ENCODE measurements around the gene DLGAP1.

The DLGAP1 gene

DNA sequence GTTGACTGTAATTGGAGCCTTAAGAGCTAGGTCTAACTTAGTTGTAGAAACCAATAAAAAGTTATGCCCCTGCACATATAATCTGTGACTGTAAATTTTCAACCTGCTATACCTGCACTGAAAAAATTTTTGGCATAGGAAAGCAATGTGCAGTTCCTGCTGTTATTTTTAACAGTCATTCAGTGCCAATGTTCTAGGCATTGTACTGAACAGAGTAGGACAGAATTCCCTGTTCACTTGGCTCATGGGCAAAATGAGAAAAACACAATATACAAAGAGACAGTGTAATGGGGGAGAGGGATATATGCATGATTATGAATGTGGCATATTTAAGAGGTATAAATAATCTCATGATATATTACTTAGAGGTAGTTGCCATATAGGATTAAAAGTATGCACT is 547.2 kb downstream of the DLGAP1 start:
- DNase-seq (ENCODE audit: low read depth in 2 of 3, low spot score in 2 of 3) = no peak

DNA sequence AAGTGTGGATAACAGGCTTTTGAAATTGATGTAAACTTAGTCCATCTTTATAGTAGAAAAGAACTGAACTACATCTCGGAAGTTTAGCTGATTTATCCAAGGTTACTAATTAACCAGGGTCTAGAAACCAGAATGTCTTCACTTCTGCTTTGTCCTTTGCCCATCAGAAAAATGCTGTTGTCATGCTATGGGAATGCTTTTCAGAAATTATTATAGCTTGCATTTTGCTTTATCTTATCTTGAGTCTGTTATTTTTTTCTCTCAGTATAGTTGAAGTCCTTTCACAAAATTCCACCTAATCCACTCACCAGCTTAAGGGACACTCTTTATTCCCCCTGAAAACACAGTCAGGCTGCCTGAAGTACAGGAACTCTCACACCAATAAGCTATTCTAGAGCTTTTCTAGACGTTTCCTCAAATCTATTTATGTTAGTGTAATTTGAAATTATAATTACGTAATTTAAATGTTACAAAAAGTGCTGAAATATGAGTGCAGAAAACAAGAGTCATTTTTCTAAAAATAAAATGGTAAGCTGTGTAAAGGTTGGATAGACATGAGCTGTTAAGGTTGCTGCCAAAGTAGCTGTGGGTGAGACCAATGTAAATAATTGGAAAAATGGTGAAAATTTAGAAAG is 548.9 kb downstream of the DLGAP1 start:
- no peak for DNase-seq (ENCODE audit: low read depth in 2 of 3, low spot score in 2 of 3)

DNA sequence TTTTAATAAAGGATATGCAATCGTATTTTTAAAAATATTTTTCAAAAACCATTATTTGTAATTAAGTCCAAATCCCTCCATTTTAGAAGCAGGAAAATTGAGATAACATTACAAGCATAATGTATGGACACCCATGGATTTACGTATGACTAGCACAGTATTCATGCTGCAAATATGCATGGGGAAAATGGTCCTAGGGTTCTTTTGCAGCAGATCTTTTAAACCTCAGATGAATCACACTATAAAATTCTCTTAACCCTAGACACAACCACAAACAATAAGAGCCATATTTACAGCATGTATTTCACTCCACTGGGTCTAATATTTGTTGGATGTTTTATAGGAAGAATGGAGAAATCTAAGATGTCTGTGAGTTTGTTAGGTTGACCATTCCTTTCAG is 551.8 kb downstream of the DLGAP1 start:
- DNase-seq (ENCODE audit: low read depth in 2 of 3, low spot score in 2 of 3) = no peak

DNA sequence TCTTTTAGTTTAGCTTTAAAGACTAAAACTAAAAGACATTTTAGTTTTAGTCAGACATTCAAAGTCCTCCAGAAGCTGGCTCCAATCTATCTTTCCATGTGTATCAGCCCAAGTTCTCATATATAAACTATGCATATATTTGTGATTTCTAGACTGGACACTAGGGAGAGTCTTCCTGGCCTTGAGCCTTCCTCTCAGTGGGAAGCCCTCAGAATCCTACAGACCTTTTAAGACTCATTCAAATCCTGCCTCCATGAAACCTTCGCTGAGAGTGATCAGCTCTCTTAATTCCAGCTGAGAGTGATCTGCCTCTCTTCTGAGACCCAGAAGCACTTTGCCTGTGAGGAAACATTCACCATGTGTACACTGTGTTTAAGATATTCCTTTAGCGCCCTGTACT is 552.4 kb downstream of the DLGAP1 start:
- DNase-seq (ENCODE audit: low read depth in 2 of 3, low spot score in 2 of 3) = no peak

DNA sequence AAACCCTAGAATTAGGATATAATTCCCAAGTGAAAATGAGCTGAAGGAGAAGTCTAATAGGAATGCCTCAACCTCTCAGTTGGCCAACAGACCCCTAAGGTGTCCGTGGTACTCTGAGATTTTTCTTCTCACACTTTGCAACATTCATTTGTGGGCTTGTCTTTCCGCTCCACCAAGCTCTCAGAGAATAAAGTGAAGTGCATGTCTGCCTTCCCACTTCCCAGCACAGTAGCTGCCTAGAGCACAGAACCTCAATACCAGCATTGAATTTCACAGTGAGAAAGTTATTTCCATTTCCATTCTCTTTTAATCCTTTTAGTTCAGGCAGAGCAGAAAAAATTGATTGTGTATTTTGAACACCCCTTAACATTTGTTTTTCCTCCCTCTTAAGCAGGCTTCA is 553.3 kb downstream of the DLGAP1 start:
- no peak for DNase-seq (ENCODE audit: low read depth in 2 of 3, low spot score in 2 of 3)

DNA sequence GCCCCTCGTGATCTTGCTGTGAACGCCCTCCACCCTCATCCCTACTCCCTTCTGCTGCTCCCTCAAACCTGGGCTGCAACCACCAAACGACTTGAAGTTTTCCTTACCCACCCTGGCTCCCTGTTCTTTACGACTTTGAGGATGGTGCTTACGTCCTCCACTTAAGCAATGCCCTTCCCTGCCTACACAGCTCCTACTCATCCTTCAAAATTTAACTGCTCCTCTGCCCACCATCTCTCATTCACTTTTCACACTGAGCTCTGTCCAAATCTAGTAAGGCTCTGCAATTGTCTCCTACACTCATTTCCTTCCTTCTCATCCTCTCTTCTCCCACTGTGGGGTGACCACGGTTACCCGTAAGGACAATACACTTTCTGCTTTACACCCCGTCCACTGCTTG is 554.1 kb downstream of the DLGAP1 start:
- DNase-seq (ENCODE audit: low read depth in 2 of 3, low spot score in 2 of 3) = no peak

DNA sequence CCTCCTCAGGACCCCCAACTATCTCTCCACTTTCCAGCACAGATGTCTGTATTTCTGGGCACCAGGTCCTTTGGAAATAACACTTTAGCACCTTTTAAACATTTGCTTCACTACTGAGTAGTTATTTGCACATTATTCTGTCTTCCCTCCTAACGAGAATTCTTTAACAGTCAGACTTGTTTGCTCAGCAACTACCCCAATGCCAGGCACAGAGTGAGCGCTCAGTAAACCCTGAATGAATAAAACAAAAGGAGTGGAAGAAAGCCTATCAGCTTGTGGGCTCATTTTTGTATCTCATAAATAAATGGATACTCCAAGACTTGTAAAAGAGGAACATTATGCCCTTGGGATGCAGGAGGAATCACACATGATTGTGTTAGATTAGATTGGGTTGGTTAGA is 554.8 kb downstream of the DLGAP1 start:
- no peak for DNase-seq (ENCODE audit: low read depth in 2 of 3, low spot score in 2 of 3)

DNA sequence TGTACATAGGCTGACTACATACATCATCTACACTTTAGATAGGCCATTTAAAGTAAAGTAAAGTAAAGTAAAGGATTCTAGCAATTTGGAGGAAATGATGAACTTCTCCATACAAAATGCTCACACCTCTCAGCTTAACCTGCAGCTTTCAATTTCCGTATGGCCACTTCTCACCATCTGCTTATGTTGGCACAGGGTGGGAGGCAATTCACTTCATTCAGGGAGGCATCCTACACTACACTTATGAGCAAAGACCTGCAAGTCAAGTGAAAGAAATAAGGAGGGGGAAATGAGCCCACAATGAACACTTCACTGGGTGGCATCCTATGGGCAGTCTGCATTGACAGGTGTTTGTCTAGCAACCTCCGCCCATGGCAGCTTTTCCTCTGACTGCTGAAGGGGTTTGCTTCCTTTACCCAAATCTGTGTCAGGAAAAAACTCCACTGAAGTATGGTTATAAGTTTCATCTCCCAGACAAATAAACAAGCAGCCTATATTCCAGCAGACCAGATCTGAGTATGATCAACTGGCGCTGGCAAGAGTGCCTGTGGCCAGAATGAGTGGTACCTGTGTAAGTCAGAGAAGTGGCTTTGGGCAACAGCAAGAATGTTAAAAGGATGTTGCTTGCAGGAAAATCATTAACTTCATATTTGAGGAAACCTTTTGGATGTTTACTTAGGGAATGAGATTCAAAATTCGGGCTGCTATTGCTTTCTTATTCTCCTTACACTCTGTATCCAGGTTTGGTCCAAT is 556.1 kb downstream of the DLGAP1 start:
- no peak for DNase-seq (ENCODE audit: low read depth in 2 of 3, low spot score in 2 of 3)

DNA sequence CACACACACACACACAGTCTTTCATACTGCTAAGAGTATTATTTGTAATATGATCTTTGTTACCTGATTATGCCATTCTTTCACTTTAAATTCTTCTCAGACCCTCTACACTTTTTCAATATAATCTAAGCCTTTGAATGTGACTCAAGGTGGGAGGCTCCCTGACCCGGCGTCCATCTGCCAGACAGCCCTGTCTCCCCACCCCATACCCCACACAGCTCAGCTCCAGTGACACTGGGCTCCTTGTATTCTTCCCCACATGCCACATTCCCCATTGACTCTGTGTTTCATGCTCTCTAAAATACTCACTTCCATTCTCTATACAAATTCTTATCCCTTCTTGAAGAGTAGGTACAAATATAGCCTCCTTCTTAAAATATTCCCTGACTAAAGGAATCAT is 563.0 kb downstream of the DLGAP1 start:
- DNase-seq (ENCODE audit: low read depth in 2 of 3, low spot score in 2 of 3) = no peak

DNA sequence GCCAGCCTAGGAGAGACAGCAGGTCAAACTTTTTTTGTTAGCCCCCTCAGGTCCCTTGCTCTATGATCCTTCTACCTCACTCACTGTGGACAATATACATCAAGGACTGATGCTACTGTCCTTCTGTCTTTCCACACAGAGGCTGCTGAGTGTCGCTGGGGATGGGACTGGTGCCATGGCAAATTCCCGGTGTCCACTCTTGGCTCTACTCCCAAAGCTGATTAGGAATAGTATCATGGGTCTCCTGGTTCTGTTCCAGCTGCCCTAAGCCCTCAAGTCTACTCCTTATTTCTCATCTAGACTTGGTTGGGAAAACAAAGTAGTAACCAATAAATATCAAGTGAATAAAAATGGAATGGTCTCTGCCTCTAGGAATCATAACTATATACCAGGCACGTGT is 563.9 kb downstream of the DLGAP1 start:
- no peak for DNase-seq (ENCODE audit: low read depth in 2 of 3, low spot score in 2 of 3)

DNA sequence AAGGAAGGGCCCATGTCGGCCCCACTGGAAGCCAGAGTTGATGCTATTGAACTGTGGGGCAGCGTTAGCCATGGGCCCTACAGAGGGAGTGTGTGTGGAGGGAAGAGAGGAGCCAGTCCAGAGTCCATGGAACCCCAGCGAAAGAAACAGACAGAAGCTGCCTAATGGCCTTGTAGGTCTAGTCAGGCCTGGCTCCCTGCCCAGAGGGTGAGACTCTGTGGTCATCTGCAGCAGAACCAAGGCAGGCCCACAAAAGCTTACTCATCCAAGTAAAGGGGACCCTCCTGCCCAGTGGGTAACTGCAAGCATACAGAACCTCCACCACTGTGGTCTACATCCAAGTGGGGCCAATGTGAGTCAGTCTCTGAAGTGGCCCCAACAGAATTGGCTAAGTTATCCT is 565.3 kb downstream of the DLGAP1 start:
- DNase-seq (ENCODE audit: low read depth in 2 of 3, low spot score in 2 of 3) = no peak

DNA sequence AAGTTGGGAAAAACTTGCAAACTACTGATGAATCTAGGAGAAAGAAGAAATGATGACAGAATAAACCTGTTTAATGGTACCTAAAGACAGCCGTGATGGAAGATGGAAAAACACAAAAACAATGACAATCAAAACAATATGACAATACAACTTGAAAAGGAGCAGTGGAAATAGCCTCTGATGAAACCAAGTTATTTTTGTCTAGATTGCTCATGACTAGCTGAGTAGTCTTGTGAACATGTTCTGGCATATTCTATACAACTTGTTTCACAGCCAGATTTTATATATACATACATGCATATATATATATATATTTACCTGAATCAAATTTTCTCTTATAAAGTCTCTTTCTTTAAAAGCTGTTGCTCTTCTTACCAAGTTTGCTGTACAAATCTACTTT is 566.0 kb downstream of the DLGAP1 start:
- no peak for DNase-seq (ENCODE audit: low read depth in 2 of 3, low spot score in 2 of 3)

DNA sequence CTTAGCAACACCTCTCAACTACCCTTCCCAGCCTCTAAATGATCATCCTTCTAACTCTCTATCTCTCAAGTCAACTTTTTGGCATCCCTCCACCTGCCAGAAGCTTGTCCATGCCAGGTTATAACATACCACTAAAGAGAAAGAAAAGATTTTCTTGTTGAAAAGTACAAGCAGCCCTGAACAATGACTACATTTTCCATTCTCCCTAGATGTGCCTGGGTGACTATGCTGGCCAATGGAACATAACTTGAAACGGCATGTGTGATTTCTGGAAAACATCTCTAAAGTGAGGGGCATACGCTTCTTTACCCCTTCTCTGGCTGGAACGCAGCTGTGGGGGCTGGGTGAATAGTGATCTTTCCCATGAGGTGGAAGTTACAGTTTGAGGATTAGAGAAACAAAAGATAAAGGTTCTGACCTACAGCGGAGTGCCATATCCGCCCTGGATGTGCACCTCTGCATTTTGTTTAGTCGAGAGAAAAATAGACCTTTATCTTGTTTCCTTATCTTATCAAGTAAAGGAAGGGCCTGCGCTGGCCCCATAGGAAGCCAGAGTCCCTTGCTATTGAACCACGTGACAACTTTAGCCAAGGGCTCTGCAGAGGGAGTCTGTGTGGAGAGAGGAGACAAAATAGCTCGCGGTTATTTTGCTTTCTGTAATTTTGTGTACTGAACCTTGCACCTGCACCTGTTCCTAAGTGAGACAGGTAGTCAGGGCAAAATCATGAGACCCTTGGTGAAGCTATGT is 568.4 kb downstream of the DLGAP1 start:
- DNase-seq (ENCODE audit: low read depth in 2 of 3, low spot score in 2 of 3) = no peak

DNA sequence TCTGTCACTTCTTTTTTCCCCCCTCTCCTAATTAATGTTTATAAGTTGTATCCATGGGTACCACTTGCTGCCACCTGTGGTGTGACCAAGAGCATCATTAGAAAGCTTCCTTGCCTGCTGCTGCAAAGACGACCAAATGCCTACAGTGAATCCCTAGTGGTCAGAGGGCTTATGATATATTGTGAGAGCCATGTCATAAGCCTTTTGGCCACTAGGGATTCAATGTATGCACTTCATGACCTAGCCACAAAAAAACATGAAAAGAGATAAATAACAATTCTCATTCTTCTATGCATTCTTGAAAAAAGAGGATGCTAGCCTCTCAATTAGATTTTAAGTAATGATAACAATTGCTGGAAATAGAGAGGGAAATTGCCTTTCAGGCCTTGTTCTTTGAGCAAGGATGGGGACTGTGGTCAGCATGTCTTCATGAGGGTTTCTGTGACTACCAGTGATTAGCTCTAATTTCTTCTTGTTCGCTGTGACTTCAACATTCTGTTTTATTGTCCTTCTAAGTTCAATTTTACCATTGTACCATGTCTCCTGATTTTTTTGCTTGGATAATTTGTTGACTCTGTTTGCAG is 569.8 kb downstream of the DLGAP1 start:
- no peak for DNase-seq (ENCODE audit: low read depth in 2 of 3, low spot score in 2 of 3)

DNA sequence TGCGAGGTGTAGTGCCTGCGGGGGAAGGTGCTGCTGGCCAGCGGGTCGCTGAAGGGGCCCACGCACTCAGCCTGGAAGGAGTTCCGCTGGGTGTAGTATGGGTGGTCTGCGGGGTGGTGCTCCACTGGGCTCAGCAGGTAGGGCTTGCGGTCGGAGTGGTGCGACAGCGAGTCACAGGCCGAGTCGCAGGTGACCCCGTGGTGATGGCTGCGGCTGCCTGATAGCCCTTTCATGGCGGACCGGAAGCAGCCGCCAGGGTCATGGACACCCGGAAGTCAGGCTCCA is 575.3 kb downstream of the DLGAP1 start:
- DNase-seq (ENCODE audit: low read depth in 2 of 3, low spot score in 2 of 3) = no peak

DNA sequence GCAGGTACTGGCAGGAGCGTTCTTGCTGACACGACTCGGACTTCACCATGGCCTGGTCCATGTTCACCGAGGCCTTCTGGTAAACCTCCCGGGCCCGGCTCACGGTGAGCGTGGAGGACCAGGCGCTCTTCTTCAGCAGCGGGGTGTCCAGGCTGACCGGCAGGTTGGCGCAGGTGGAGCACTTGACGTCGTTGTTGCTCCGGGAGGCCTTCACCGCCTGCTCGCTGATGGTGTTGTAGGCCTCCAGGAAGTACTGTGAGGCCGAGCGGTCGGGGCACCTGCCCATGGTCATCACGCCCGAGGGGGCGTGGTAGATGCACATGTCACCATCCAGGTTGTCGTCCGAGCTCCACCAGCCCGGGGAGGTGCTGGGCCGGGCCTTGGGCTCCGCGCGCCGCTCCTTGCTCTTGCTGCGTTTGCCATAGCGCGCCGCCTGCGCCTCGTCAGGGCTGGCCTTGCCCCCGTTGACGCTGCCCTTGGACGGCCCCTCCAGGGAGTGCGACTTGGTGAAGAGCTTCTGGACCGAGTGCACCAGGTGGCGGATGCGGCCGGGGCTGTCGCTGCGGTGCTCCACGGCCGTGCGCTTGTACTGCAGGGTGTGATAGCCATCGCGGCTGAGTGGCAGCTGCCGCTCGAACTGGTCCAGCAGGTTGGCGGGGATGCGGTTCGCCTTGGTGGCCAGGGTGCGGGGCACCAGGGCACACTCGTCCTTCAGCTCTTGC is 575.8 kb downstream of the DLGAP1 start:
- DNase-seq (ENCODE audit: low read depth in 2 of 3, low spot score in 2 of 3) = no peak

DNA sequence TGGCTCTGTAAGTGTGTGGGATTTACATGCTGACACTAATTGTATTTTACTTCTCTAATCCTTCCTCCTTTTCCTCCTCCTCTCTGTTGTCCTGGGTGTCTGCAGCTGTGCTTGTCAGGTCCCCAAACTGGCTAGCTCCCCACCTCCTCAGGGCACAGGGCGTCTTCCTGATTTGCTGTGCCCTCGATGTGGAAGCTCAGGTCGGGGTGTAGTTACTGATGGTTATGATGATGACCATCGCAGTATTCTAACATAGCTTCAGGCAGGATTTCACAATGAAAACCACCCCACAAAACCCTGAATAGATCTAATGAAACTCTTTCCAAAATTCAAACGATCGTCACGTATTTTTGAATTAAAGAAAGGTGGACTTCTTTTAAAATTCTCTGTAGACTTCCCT is 576.7 kb downstream of the DLGAP1 start:
- no peak for DNase-seq (ENCODE audit: low read depth in 2 of 3, low spot score in 2 of 3)

DNA sequence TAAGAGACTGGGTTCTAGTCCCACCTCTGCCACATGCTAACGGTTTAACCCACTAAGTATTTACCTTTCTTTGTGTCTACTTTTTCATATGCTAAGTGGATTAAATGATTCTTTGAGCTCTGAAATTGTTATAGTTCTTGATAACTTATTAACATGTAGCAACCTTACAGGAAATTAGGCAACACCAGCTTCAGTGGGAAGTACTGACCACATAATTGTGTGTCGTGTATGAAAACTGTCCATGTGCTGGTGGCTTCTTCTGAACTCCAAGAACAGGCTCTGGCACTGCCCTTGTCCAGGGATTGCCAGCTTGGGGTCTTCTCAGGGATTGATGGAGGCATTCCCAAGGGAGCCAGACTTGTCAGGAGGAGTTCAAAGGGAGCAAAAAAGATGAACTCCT is 577.4 kb downstream of the DLGAP1 start:
- DNase-seq (ENCODE audit: low read depth in 2 of 3, low spot score in 2 of 3) = no peak

DNA sequence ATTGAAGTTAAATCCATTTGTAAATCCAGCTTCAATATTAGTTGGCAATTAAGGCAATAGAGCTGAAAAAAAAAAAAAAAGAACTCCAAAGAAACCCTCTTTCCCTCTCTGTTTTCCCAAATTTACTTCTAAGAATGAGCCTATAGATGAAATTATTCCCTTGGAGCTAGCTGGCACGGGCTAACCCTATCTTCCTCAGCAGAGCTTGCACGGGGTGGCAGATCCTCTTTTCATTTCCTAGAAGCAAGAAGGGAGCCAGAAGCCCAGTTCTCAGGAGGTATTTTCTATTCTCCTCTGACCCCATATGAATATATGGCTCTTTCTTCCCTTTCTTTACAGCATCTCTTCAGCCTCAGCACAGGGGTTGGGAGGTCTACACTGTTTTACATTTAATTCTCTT is 579.1 kb downstream of the DLGAP1 start:
- no peak for DNase-seq (ENCODE audit: low read depth in 2 of 3, low spot score in 2 of 3)

DNA sequence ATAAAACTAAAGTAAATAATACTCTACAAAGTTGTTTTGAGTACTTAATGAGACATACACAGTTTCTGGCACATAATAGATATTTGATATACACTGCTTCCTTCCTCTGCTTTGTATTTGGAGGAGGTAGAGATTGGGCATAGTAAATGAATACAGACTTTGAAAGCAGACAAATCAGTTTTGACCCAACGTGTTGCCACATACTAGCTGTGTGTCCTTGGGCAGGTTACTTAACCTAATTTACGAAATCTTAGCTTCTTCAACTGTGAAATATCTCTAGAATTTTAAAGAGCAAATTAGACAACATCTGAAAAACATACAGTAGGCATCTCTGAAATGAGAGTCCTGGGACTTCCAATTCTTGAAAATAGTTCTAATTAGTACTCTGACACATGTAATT is 579.7 kb downstream of the DLGAP1 start:
- no peak for DNase-seq (ENCODE audit: low read depth in 2 of 3, low spot score in 2 of 3)

DNA sequence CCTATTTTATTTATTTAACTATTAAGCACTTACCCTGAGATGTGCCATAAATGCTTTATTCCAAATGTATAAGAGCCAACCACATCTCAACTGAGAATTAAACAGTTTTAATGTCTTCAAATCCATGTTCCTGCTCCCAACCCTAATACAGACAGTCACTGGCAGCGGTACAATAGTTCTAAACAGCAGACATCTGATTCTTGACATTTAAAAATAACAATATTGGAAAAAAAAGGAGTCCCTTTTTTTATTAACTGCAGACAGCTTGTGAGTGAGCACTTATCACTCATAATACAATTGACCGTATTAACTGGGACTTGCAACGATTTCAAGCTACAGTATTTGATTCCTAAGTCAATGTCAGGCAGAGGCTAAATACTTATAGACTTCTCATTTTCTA is 580.5 kb downstream of the DLGAP1 start:
- no peak for DNase-seq (ENCODE audit: low read depth in 2 of 3, low spot score in 2 of 3)

DNA sequence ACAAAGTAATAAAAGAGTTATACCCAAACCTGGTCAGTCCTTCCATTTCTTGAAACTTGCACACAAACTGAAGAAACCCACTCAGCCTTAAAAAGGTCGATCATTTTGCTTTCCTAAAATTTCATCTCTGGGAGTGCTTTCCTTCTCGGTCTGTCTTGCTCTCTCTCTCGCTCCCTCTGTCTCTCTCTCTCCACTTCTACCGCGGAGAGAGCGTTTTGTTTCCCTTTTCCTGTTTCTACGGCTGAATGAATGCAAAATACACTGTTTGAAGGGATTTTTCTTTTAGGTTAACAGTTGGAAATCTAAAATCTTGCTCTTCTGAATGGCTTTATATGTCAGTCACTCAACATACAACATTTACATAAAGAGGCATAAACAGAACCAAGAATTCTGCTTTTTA is 581.0 kb downstream of the DLGAP1 start:
- no peak for DNase-seq (ENCODE audit: low read depth in 2 of 3, low spot score in 2 of 3)
